Ishikawa (cell line): ENCODE measurements around the gene SETBP1.

Experiments used
- CEBPB ChIP-seq: IDR thresholded peaks from 2 replicates; pipeline ENCODE4 v1.6.1; 2012
- CREB1 ChIP-seq: IDR thresholded peaks from 2 replicates; pipeline ENCODE4 v1.6.1; 2012; ENCODE audit warnings: low read depth
- EP300 ChIP-seq: IDR thresholded peaks from 2 replicates; pipeline ENCODE4 v1.6.1; 2012; ENCODE audit warnings: borderline replicate concordance
- FOXM1 ChIP-seq: IDR thresholded peaks from 2 replicates; pipeline ENCODE4 v1.6.1; 2012; ENCODE audit warnings: low read depth, borderline replicate concordance
- NFIC ChIP-seq: IDR thresholded peaks from 2 replicates; pipeline ENCODE4 v1.6.1; 2012
- RAD21 ChIP-seq: IDR thresholded peaks from 2 replicates; pipeline ENCODE4 v1.6.1; 2012; ENCODE audit warnings: low read depth
- REST ChIP-seq: IDR thresholded peaks from 2 replicates; pipeline ENCODE4 v1.6.1; 2012; ENCODE audit warnings: low read depth, mild to moderate bottlenecking
- TAF1 ChIP-seq: IDR thresholded peaks from 2 replicates; pipeline ENCODE4 v1.6.1; 2012; ENCODE audit warnings: low read depth, mild to moderate bottlenecking
- TCF12 ChIP-seq: IDR thresholded peaks from 2 replicates; pipeline ENCODE4 v1.6.1; 2012; ENCODE audit warnings: low read depth
- TEAD4 ChIP-seq: IDR thresholded peaks from 2 replicates; pipeline ENCODE4 v1.6.1; 2012
- YY1 ChIP-seq: IDR thresholded peaks from 2 replicates; pipeline ENCODE4 v1.6.1; 2012; ENCODE audit warnings: low read depth

GRCh38 chr18:44712025-44712424, 31.3 kb downstream of the SETBP1 start:
- TF ChIP-seq EP300 (no peak), CREB1 (no peak), RAD21 (no peak), REST (no peak), CEBPB (no peak), YY1 (no peak), FOXM1 (no peak), TCF12 (no peak), TEAD4 (no peak), TAF1 (no peak), NFIC (no peak)
